ENCODE results near the gene PEX1.
"Not testable (repeated sequence)": the region's sequence is repeated elsewhere in the genome, so short reads cannot be mapped to it uniquely, and the experiment has no call there.

The PEX1 gene

GRCh38 chr7:92460510-92460909 is 67.8 kb downstream of the PEX1 start:
- no peak for DNase-seq (ENCODE audit: low read depth)

- DNase-seq (ENCODE audit: low read depth) = no peak
Observed at GRCh38 chr7:92460109-92460508, 68.2 kb downstream of the PEX1 start.

DNA sequence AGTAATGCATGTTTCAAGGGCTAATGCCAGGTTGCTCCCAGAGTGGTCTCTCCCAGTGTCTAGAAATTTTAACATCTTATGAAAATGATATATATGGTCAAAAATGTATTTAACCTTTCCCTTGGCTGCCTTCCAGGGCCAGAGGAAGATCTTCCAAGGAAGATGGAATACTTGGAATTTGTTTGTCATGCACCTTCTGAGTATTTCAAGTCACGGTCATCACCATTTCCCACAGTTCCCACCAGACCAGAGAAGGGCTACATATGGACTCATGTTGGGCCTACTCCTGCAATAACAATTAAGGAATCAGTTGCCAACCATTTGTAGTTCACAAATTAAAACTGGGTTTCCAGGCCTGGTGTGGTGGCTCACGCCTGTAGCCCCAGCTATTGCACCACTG is 72.1 kb downstream of the PEX1 start:
- no peak for DNase-seq (ENCODE audit: low read depth)

GRCh38 chr7:92451645-92452044 is 76.7 kb downstream of the PEX1 start:
- DNase-seq (ENCODE audit: low read depth) = no peak

DNA sequence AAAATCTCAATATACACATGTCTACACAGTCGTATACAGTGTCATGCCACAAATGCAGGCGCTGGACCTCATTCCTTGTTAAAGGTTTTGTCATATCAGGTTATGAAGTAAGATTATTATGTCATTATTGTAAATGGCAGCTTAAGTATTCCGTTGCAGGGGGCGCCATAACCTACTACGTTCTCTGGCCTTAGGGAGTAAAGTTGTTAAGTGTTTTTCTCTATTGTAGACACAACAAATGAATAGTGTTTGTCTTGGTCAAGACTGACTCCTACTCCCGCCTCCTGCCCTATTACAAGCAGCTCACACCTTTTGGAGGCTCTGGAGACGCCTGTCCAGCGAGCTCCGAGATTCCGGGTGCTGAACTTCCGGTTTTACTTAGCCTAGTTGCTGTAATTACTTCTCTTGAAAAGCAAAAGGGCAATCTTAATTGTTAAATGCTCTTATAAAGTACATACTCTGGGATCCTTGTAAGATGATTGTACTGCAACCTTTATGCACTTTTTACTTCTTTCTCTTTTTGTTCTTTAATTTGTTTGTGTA is 80.0 kb downstream of the PEX1 start:
- peak; percentile 30 for DNase-seq (ENCODE audit: low read depth)

GRCh38 chr7:92447345-92448204 is 80.7 kb downstream of the PEX1 start, which contains the start of gene GATAD1:
TSS of gene GATAD1 (plus strand) at chr7:92447482. CDS start at chr7:92447730, 248 bp downstream.
- peak; percentile 82 for DNase-seq (ENCODE audit: low read depth)

- DNase-seq (ENCODE audit: low read depth) = no peak
Observed at GRCh38 chr7:92446869-92447344, 81.4 kb downstream of the PEX1 start.

GRCh38 chr7:92442720-92443119 is 85.6 kb downstream of the PEX1 start:
- DNase-seq (ENCODE audit: low read depth) = not testable (repeated sequence)

- no peak for DNase-seq (ENCODE audit: low read depth)
Observed at GRCh38 chr7:92437956-92438491, 90.3 kb downstream of the PEX1 start.
